KG1 (cell line): ENCODE data around the gene ALK.

Source experiments
- DNase-seq: peaks from one replicate; lab custom pipeline; 2025; lab: John Stamatoyannopoulos, UW

ALK gene

GRCh38 chr2:29360016-29360784, 561.2 kb downstream of the ALK start:
- no peak for DNase-seq

DNA sequence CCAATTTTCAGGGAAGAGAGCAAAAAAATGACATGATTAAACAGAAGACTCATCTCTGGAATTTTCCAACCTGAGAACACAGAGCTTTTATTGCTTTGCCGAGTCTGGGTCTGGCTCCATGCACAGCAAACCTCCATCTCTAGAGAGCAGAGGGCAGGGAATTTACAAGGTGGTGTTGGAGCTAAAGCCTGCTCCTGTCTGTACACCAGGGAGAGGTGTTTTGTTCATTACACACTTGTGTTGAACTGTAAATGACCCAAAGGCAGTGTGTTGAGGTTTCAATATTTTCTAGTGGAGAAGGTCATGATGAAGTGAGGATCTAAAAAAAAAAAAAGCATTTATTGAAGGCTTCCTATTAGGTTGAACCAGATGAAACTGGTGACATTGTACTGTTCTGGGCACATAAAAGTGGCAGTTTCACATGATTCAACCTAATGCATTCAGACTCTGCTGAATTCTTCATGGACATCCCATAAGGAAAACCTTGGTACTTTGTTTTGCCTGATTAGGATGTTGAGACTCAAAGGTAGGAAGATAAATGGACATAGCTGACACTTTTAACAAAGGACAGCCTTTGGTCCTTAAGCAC, 567.9 kb downstream of the ALK start:
- DNase-seq = no peak

DNA sequence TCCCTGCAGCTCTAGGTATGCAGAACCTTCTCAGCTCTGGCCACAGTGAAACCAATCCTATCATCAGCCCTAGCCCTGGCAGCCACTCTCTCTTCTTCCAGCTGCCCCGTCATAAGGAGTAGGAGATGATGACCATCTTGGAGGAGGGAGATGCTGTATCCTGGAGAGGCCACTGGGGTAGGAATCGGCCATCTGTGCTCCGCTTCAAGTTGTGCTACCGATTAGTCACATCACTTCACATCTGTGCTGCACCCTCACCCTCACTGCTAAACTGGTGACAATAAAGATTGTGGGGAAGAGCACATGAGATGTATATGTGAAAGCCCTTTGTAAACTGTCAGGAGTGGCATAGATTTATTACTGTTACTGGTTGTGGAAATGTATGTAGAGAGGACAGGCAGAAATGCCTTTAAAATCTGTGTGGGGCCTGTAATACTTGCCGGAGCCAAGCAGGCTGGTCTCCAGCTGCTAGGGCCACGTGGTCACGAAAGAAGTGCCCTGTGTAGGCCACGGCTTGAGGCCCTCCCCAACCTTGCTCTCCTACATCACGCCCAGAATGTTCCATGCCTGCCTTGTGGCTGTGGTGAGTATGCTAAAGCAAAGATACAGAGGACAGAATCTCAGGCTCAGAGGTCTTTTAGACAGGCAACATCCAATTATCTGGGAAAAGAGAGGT, 569.3 kb downstream of the ALK start:
- no peak for DNase-seq

GRCh38 chr2:29351248-29351647, 570.1 kb downstream of the ALK start:
- DNase-seq = no peak

GRCh38 chr2:29349316-29350030, 571.9 kb downstream of the ALK start:
- no peak for DNase-seq

GRCh38 chr2:29347774-29348461, 573.5 kb downstream of the ALK start:
- no peak for DNase-seq

GRCh38 chr2:29345236-29345635, 576.1 kb downstream of the ALK start:
- DNase-seq = no peak

DNA sequence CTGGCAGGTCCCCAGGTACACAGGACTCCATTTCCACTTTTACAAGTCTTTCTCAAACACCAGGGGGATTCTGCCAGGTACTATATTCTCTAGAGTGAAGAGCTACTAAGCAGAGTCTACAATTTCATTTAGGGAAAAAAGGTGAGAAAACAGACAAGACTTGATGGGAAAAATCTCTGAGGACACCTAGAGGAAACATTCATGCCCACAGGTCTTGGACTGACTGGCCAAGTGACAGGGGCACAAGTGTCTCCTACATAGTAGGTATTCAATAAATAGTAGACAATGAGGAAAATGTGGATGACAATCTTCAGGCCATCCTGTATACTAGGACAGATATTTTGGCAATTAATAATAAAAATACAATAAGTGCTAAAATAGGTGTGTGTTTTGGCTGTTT, 577.6 kb downstream of the ALK start:
- DNase-seq = no peak

GRCh38 chr2:29336341-29337241, 584.8 kb downstream of the ALK start:
- no peak for DNase-seq

- DNase-seq = no peak
These were observed 586.0 kb downstream of the ALK start for GRCh38 chr2:29335396-29335795.

- no peak for DNase-seq
These were observed 586.7 kb downstream of the ALK start for GRCh38 chr2:29334706-29335105.

- DNase-seq = no peak
These were observed 588.8 kb downstream of the ALK start for GRCh38 chr2:29332540-29332939.

- DNase-seq = no peak
These were observed 591.5 kb downstream of the ALK start for GRCh38 chr2:29329899-29330298.

DNA sequence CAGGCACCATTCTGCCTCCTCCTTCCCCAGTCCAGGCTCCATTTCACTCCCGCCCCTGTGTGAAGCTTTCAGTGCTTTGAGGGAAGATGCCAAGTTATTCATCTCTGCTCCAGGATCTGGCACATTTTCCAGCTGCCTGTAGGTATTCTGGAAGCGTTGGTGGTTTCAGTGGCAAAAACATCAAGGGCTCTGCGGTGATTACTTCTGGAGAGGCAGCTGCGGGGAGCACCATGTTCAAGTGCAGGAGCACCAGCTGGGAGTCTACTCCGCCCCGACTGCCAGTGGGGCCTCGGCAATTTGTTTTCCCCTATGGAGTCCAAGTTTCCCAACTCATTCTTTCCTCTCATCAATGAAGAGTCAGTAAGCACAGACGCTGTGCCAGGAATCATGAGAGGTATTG, 594.5 kb downstream of the ALK start:
- DNase-seq = no peak

DNA sequence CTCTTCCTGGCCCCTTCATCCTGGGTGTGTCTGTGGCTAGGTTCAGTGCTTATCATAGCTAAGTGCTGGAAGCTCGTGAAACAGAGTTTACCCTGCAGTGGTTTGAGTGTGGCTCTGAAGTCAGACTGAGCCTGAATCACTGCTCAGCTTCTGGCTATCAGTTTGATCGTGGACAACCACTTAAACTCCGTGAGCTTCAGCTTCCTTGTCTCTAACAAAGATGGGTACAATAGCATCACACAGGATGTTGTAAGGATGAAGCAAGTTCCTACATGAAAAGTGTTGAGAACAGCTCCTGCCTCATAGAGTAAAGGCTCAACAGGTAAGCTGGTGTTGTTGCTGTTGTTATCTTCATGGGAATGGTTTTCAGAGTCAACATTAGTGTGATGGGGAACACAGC, 595.8 kb downstream of the ALK start:
- no peak for DNase-seq

DNA sequence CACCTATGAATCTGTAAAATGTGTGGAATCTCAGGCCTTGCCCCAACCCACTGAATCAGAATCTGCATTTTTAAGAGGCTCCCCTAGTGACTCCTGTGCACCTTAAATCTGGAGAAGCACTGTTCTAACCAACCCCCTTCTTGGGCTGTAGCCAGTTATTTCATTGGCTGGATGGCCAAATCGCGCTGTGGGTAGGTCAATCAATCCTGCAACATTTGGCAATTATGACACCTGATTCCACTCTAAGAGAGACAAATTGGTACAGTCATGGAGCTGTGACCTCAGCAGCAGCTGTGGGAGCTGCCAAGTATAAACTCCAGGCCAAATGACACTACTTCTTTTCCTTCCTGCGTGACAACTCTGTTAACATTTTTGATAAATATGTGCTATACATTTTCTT, 597.4 kb downstream of the ALK start:
- DNase-seq = no peak

DNA sequence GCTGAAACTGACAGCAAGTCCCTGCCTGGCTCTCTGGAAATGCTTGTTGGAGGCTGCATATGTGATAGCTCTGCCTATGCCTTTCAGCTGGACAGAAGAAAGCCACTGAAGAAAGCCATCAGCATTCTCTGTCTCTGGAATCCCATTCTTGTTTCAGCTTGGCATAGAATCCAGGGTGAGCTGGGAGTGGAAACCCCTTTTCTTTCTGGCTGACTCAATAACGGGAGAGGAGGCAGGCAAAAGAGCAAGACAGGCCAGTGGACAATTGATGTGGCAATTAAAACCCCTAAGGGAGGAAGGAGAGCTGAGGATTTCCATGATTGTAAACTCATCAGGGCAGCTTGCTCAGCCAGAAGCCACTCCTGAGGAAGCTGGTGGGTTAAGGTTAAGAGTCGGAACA, 598.1 kb downstream of the ALK start:
- DNase-seq = no peak

DNA sequence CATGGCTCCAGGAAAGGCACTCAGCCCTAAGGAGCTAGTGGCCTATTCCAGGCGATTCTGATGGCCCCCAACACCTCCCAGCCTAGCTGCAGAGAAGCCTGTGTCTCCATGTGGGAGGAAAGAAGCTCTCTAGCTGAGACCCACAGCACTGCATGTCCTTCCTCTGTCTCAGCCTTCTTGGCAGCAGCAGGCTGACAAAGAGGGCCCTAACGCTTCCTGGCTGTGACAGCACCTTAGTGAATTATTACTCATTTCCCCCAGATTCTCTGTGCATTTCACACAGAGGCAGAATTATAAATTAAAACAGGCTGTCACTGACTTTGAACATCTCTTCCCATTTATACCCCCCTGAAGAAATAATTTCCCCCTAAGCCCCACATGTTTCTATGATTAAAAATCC, 599.4 kb downstream of the ALK start:
- peak; percentile 56 for DNase-seq

GRCh38 chr2:29317801-29318485, 603.4 kb downstream of the ALK start:
- DNase-seq = no peak

DNA sequence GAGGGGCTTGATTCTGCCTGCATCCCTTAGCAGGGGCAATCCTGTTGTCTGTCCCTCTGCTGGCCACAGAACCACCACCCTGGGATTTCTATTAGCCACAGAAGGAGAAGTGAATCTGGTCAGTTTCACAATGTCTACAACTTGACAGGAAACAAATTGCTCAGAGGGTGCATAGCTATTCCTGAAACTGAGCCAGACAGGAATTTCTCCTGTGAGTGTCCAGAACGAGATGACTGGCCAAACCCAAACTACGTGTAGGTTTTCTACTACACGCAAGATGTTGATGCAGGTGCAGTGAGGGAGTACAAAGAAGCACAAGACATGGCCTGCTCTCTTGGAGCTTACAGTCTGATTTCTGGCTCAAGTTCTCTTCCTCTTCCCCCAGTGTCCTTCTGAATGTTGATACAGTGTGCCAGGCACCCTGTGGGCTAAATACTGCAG, 604.3 kb downstream of the ALK start:
- DNase-seq = no peak
